DMS114 treated with DMSO at 0.1 percent for 48 hours (cell line): ENCODE results near the gene FAM78A.

ENCODE experiments used
- DNase-seq: peaks from one replicate; lab custom pipeline; 2025; ENCODE audit not compliant: unreplicated experiment; lab: John Stamatoyannopoulos, UW

The FAM78A gene, protein sequence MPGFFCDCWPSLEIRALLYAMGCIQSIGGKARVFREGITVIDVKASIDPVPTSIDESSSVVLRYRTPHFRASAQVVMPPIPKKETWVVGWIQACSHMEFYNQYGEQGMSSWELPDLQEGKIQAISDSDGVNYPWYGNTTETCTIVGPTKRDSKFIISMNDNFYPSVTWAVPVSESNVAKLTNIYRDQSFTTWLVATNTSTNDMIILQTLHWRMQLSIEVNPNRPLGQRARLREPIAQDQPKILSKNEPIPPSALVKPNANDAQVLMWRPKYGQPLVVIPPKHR

DNA sequence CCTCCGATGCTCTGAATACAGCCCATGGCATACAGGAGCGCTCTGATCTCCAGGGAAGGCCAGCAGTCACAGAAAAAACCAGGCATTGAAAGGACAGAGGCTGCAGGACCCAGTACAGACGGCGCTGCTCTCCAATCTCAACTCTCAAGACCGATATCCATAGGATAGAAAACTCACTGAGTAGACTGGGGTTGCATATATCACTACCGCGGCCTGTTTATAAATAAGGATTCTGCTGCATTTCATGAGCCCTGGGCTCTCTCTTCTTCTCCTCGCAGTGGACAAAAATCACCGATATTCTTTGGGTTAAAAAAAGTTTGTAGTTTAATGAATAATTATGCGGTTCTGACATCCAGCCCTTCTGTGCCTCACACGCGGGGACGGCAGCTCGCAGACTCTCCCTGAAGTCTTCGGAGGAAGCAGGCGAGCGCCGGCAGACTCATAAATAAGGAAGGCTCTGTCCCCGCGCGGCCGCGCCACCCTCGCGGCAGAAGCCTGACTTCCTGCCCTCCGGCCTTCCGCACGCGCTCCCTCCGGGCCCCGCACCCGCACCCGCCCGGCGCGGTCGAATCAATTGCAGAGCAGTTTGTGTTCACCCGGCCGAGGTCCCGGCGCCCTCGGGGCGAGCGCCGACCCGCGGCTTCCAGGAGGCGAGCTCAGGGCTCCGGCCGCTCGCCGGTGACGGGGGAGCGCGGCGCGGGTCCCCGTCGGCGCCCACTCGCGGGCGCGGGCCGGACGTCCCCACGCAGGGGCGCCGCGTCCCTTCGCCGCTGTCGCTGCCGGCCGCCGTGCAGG is at the start of gene FAM78A:
Gene FAM78A, minus strand, starts transcription at position 417 of the 795 bp plus-strand sequence. Its CDS starts 331 bp downstream, at position 86.
- no peak for DNase-seq

GRCh38 chr9:131324736-131325679 is 48.7 kb upstream of the FAM78A start:
- DNase-seq, result no peak

DNA sequence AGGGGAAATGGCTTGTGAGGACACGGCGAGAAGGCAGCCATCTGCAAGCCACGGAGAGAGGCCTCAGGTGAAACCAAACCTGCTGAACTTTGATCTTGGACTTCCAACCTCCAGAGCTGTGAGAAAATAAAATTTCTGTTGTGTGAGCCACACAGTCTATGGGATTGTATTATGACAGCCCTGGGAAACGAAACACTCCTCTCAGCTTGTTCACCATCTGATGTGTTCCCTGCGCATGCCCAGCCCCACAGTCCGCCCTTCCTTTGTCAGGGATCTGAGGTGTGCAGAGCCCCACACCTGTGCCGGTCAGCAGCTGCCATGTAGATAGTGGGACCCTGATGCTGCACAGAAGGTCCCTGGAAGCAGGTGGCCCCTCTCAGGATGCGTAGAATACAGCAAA is 47.3 kb upstream of the FAM78A start:
- no peak for DNase-seq

DNA sequence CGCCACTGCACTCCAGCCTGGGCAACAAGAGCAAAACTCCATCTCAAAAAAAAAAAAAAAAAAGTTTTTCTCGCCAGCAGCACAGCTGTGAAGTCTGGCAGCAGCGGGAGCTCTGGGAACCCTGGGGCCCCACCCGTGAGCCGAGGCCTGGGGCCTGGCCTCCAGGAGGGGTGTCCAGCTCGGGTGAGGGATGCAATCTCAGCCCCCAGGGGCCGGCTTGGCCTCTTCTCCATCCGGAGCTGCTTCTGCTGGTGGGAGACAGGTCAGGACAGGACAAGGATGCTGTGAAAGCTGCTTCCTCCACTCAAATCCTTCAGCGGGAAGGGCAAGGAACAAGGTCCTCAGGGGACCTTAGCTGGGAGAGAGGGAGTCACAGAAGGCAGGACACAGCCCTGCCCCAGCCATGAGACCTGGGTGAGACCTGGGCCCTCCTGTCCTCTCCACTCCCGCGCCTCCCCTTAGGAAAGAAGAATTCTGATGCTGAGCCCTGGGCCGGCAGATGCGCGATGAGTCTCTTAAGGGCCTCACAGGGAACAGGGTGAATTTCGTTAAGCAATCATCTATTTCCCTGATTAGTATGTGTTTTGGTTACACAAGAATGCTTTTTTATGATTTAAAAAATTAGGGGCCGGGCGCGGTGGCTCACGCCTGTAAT is 43.8 kb upstream of the FAM78A start:
- DNase-seq, result no peak

- DNase-seq, result no peak
Observed at GRCh38 chr9:131319486-131319885, 43.2 kb upstream of the FAM78A start.

GRCh38 chr9:131318231-131319085 is 42.1 kb upstream of the FAM78A start:
- DNase-seq, result no peak

DNA sequence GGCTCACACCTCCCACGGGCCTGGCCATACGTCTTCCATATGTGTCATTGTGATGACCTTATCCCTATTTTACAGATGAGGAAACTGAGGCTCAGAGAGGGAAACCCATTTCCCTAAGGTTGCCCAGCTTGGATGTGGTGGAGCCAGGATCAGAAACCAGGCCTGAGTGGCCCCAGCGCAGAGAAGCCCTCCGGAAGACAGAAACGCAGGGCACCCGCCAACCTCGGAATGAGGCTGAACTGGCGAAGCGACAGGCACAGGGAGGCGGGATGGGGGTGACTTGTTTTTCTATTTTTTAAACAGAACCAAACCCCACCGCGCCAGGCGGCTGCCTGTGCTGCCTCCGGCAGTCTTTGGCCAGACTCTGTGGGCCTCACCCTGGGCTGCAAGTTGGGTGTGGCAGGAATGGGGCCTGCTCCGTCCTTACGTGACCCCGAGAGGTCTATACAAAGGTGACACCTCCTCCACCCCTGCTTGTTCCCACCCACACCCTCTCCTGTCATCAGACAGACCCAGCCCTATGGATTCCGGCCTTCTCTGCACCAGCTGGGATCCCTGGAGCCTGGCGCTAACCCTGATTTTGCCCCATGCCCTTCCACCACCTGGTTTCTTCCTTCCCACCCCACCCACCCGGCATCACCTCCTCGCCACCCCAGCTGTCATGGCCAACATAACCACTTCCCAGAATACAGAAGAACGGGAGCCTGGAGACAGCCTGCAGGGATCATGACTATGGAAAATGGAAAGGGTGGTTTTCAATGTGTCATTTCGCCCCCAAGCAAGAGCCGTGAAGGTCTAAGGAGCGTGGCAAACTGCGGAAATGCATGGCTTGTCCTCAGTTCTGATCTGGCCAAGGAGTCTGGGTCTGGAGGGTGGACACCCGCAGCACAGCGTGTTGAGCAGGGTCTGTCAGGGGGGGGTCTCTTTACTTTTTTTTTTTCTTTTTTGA is 36.8 kb upstream of the FAM78A start:
- no peak for DNase-seq

GRCh38 chr9:131312246-131312645 is 35.9 kb upstream of the FAM78A start:
- DNase-seq, result no peak

GRCh38 chr9:131310833-131311554 is 34.7 kb upstream of the FAM78A start:
- DNase-seq, result no peak

GRCh38 chr9:131309530-131310276 is 33.4 kb upstream of the FAM78A start:
- DNase-seq, result no peak

- DNase-seq, result no peak
Observed at GRCh38 chr9:131308906-131309529, 32.7 kb upstream of the FAM78A start.

DNA sequence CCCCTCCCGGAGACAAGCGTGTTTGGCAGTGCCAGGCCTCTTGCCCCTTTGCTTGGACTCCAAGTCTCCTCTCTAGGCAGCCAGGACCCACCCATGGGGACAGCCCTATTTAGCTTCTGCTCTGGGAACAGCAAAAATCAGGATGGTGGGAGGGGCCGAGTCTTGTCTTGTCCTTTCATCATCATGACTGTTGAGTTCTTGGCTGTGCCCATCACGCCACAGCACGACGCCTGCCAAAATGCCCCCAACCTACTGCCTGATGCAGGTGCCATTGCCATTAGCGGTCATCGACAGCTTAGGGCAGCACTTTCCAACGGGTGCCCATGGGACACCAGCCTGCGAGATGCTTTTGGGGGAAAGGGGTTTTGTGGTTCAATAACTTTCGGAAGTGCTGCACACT is 32.1 kb upstream of the FAM78A start:
- no peak for DNase-seq

DNA sequence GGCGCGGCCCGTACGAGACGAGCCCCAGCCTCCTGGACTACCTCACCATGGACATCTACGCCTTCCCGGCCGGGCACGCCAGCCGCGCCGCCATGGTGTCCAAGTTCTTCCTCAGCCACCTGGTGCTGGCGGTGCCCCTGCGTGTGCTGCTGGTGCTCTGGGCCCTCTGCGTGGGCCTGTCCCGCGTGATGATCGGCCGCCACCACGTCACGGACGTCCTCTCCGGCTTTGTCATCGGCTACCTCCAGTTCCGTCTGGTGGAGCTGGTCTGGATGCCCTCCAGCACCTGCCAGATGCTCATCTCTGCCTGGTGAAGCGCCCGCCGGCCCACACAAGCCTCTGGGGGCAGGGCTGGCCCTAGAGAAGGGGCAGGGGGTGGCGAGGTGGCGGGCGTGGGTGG is 31.7 kb upstream of the FAM78A start:
- no peak for DNase-seq

DNA sequence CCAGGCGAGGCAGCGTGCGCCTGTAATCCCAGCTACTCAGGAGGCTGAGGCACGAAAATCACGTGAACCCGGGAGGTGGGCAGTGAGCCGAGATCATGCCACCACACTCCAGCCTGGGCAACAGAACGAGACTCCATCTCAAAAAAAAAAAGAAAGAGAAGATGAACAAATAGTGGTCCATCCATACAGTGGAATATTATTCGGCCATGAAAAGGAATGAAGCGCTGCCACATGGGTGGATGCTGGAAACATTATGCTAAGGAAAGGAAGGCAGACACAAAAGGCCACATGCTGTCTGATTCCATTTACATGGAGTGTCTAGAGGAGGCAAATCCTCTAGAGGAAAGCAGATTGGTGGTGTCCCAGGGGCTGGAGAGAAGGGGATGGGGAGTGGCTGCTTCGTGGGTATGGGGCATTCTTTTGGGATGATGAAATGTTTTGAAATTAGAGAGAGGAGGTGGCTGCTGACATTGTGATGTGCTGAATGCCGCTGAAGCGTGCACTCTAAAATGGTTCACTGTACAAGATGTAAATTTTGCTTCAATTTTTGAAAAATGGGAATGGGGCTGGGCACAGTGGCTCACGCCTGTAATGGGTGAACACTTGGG is 30.2 kb upstream of the FAM78A start:
- DNase-seq, result no peak

GRCh38 chr9:131304676-131305355 is 28.5 kb upstream of the FAM78A start:
- DNase-seq, result no peak
